ENCODE data around the gene ADAM12. TPM values are rescaled to one million over a fixed set of nuclear protein-coding genes. Genes with fewer than 3 reads are reported as not detected.

ADAM12 gene
- polyA plus RNA-seq, 1 of the 3 experiments (the other 2 are of a cell fraction), result 25.0 TPM

DNA sequence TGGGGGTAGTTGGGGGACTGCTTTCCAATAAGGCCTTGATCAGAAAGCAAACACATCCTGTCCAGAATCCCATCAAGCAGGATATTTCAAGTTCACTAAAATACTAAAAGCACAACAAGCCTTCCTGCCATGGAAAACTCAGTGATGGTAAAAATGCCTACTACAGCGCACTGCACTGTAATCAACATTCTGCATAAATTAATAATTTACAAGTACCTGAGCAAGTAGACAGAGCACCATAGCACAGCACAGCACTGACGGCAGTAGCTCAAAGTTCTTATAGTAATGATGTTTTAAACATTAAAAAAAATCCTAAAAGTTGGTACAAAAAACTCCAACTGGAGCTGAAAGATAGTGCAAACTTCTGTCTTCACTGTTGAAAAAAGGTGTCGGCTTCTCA, 371.4 kb downstream of the ADAM12 start:
- Histone ChIP-seq H3K36me3 (replicated peaks in 1 of 2; ENCODE audit: control insufficient read depth in 1 of 2, insufficient read depth in 2 of 2, low read length in 1 of 2) (peaks cover 0 to 5% of the 10 kb centered on the region in 2 experiments), H3K4me3 (ENCODE audit: low read depth in 2 of 2, low read length in 1 of 2) (no peak overlapping the region), H3K9me3 (no peaks in the 10 kb centered on the region), H2AFZ (ENCODE audit: low read depth) (no peak overlapping the region), H3K27ac (ENCODE audit: low read depth in 2 of 2, low read length in 1 of 2) (no peak overlapping the region), H3F3A (replicated peaks; ENCODE audit: insufficient read depth) (no peaks in the 10 kb centered on the region), H3K27me3 (ENCODE audit: insufficient read depth) (no peaks in the 10 kb centered on the region), H4K20me1 (ENCODE audit: insufficient read depth) (no peaks in the 10 kb centered on the region), H3K9ac (no peak overlapping the region), H3K4me1 (ENCODE audit: control insufficient read depth in 1 of 2, insufficient read depth in 2 of 2, low read depth in 1 of 2, low read length in 1 of 2) (peaks cover 0 to 4% of the 10 kb centered on the region in 2 experiments; a peak in 3 of 4 replicates), H3K79me2 (ENCODE audit: insufficient read depth) (no peaks in the 10 kb centered on the region), H3K9me2 (no peaks in the 10 kb centered on the region), H3K4me2 (no peak overlapping the region)
- no peak for DNase-seq
- 97% methylated on average over 3 of the region's 3 CpGs for WGBS (ENCODE audit: low lambda C conversion rate)
- CTCF ChIA-PET, result interaction anchor here (1.2 kb wide), 1 partner anchor 370 kb away, joined by 5 read pairs; no protein-coding TSS in a partner anchor
- POLR2A ChIA-PET, result no interaction called here
- TF ChIP-seq GABPA (IDR thresholded peaks at IDR 0.05; ENCODE audit: low read depth) (no peak), POLR2AphosphoS5 (IDR thresholded peaks at IDR 0.05; ENCODE audit: low read depth, low read length) (no peak), EP300 (IDR thresholded peaks at IDR 0.05; ENCODE audit: borderline replicate concordance in 1 of 2, low read depth in 1 of 2, low read length in 1 of 2) (no peak), FOXJ3 (CRISPR knock-in tag; IDR thresholded peaks at IDR 0.05) (no peak), TAF1 (IDR thresholded peaks at IDR 0.05; ENCODE audit: borderline replicate concordance, low read depth, low read length) (no peak), YY1 (IDR thresholded peaks at IDR 0.05; ENCODE audit: low read depth) (no peak), JUND (IDR thresholded peaks at IDR 0.05) (no peak), SIN3A (IDR thresholded peaks at IDR 0.05; ENCODE audit: borderline replicate concordance, low read depth, low read length) (no peak), GATA2 (CRISPR knock-in tag; IDR thresholded peaks at IDR 0.05) (no peak), ELF1 (IDR thresholded peaks at IDR 0.05) (no peak)
- TF ChIP-seq, protein P1, sequence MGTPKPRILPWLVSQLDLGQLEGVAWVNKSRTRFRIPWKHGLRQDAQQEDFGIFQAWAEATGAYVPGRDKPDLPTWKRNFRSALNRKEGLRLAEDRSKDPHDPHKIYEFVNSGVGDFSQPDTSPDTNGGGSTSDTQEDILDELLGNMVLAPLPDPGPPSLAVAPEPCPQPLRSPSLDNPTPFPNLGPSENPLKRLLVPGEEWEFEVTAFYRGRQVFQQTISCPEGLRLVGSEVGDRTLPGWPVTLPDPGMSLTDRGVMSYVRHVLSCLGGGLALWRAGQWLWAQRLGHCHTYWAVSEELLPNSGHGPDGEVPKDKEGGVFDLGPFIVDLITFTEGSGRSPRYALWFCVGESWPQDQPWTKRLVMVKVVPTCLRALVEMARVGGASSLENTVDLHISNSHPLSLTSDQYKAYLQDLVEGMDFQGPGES (IDR thresholded peaks at IDR 0.05; ENCODE audit: low read depth, low read length), result no peak
- TF ChIP-seq, protein P2, sequence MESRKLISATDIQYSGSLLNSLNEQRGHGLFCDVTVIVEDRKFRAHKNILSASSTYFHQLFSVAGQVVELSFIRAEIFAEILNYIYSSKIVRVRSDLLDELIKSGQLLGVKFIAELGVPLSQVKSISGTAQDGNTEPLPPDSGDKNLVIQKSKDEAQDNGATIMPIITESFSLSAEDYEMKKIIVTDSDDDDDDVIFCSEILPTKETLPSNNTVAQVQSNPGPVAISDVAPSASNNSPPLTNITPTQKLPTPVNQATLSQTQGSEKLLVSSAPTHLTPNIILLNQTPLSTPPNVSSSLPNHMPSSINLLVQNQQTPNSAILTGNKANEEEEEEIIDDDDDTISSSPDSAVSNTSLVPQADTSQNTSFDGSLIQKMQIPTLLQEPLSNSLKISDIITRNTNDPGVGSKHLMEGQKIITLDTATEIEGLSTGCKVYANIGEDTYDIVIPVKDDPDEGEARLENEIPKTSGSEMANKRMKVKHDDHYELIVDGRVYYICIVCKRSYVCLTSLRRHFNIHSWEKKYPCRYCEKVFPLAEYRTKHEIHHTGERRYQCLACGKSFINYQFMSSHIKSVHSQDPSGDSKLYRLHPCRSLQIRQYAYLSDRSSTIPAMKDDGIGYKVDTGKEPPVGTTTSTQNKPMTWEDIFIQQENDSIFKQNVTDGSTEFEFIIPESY (IDR thresholded peaks at IDR 0.05; ENCODE audit: borderline replicate concordance, low read depth), result no peak
- TF ChIP-seq, protein P3, sequence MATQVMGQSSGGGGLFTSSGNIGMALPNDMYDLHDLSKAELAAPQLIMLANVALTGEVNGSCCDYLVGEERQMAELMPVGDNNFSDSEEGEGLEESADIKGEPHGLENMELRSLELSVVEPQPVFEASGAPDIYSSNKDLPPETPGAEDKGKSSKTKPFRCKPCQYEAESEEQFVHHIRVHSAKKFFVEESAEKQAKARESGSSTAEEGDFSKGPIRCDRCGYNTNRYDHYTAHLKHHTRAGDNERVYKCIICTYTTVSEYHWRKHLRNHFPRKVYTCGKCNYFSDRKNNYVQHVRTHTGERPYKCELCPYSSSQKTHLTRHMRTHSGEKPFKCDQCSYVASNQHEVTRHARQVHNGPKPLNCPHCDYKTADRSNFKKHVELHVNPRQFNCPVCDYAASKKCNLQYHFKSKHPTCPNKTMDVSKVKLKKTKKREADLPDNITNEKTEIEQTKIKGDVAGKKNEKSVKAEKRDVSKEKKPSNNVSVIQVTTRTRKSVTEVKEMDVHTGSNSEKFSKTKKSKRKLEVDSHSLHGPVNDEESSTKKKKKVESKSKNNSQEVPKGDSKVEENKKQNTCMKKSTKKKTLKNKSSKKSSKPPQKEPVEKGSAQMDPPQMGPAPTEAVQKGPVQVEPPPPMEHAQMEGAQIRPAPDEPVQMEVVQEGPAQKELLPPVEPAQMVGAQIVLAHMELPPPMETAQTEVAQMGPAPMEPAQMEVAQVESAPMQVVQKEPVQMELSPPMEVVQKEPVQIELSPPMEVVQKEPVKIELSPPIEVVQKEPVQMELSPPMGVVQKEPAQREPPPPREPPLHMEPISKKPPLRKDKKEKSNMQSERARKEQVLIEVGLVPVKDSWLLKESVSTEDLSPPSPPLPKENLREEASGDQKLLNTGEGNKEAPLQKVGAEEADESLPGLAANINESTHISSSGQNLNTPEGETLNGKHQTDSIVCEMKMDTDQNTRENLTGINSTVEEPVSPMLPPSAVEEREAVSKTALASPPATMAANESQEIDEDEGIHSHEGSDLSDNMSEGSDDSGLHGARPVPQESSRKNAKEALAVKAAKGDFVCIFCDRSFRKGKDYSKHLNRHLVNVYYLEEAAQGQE (IDR thresholded peaks at IDR 0.05; ENCODE audit: low read depth, low read length), result no peak

All from SK-N-SH (cell line).